Left cardiac atrium (tissue), 4 donors: ENCODE results near the gene SIK1. TPM values are rescaled to one million over a fixed set of nuclear protein-coding genes. Genes with fewer than 3 reads are reported as not detected.

Source experiments
- ATAC-seq, 2 donors: fragments of 200-7000 bp; cut with Tn5 transposase; one replicate each; pipeline ENCODE4 v1.9.1; 2020; ENCODE audit warnings: mild to moderate bottlenecking in 2 of 2, moderate library complexity in 2 of 2
- DNase-seq: peaks from one replicate; pipeline ENCODE4 v3.0.0-alpha.2; 2020
- intact Hi-C, 2 donors: fragments of 100-400 bp; cut with DNase I; formaldehyde crosslinking; loops; one replicate each; pipeline versions ENCODE4 v1.14.1 to v1.15.1; 2022 to 2023
- total RNA-seq, 2 donors: library from RNA; stranded (reverse); fragmentation: NEBNext Ultra II Directional; extraction: Animal tissue kit (Norgen Biotek cat#: 25700); gene quantifications; one replicate each; pipeline ENCODE4 v1.2.1, GENCODE V29; 2021
- donor health status: DM: no; HTN: yes; CAD: no.
- donor health status: DM: no; HTN: yes; CAD: no; lungs with severe emphysema.
- donor health status: DM: yes; HTN: yes; CAD: no.
- donor health status: Dilated cardiomyopathy.

The SIK1 gene
- total RNA-seq, 2 donors from 2014 or later, result 15.3 to 49.7 TPM

- no peak for DNase-seq
- ATAC-seq, result no peak
- intact Hi-C loops, result no loop called here
Observed at GRCh38 chr21:43371786-43372185, 55.1 kb downstream of the SIK1 start.

GRCh38 chr21:43370888-43371570 is 55.9 kb downstream of the SIK1 start:
- ATAC-seq (no peak), DNase-seq (no peak)
- intact Hi-C loops, result no loop called here

GRCh38 chr21:43370091-43370658 is 56.8 kb downstream of the SIK1 start:
- no peak for DNase-seq
- intact Hi-C loops, result no loop called here
- no peak for ATAC-seq

- intact Hi-C loops, result no loop called here
- ATAC-seq, result no peak
- no peak for DNase-seq
Observed at GRCh38 chr21:43369596-43370090, 57.3 kb downstream of the SIK1 start.

- ATAC-seq (peak; percentile 21 to 23), DNase-seq (no peak)
- intact Hi-C loops, result no loop called here
Observed at GRCh38 chr21:43369124-43369523, 57.8 kb downstream of the SIK1 start.

- intact Hi-C loops, result no loop called here
- no peak for ATAC-seq
- no peak for DNase-seq
Observed at GRCh38 chr21:43368685-43369084, 58.2 kb downstream of the SIK1 start.

GRCh38 chr21:43367859-43368258 is 59.1 kb downstream of the SIK1 start:
- intact Hi-C loops, result no loop called here
- DNase-seq, result no peak
- ATAC-seq, result no peak

- ATAC-seq (no peak), DNase-seq (no peak)
- intact Hi-C loops, result no loop called here
Observed at GRCh38 chr21:43367296-43367695, 59.6 kb downstream of the SIK1 start.

- intact Hi-C loops, result no loop called here
- ATAC-seq (no peak), DNase-seq (no peak)
Observed at GRCh38 chr21:43366656-43367055, 60.3 kb downstream of the SIK1 start.

GRCh38 chr21:43365611-43366426 is 61.1 kb downstream of the SIK1 start:
- DNase-seq (no peak), ATAC-seq (no peak)
- intact Hi-C loops, result no loop called here

- ATAC-seq (no peak), DNase-seq (no peak)
- intact Hi-C loops, result no loop called here
Observed at GRCh38 chr21:43364851-43365424, 62.0 kb downstream of the SIK1 start.

Other genes with a start within 250 kb of the SIK1 start
- gene HSF2BP, start 232.4 kb upstream of the SIK1 start, total RNA-seq, result under 1 TPM in 1 of 2 donors, not detected in 1; 0.68 TPM
- gene RRP1B, start 232.4 kb upstream of the SIK1 start, total RNA-seq, result 10 to 100 TPM; 11.0 to 14.2 TPM